NT2/D1 (cell line): ENCODE data around the gene CABP1.

ENCODE experiments used
- SUZ12 ChIP-seq: IDR thresholded peaks from 2 replicates; pipeline ENCODE4 v1.6.1; 2011; ENCODE audit not compliant: insufficient read length, insufficient read depth; ENCODE audit errors: extremely low read depth
- ZNF274 ChIP-seq: IDR thresholded peaks from 2 replicates; pipeline ENCODE4 v1.6.1; 2011; ENCODE audit warnings: mild to moderate bottlenecking, low read depth, low read length

DNA sequence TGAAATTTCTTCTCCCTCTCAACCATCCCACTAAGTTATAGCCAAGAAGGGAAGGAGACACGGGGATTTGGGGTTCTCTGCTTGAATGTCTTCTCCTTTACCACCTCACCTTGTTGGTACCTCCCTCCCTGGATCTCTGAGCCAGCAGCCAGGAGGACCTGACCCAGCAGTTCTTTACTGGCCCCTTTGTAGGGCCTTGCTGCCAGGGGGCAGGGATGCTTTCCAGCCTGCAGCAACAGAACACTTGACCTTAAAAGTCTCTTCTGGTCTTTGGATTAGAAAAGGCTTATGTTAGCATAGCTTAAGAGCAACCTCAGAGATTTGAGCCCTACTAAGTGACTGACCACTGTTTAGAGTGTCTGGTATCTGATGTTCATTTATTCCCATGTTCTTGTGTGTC lies 56.9 kb downstream of the CABP1 start:
- TF ChIP-seq SUZ12: no peak
- no peak for TF ChIP-seq ZNF274
